GM19467 (cell line): Measurements from ENCODE around the gene FGFRL1.
"Not testable (repeated sequence)": the region's sequence is repeated elsewhere in the genome, so short reads cannot be mapped to it uniquely, and the experiment has no call there.

Source experiments
- ATAC-seq: cut with Tn5 transposase; IDR thresholded peaks from one replicate; pipeline ENCODE4 v1.9.1; 2021; ENCODE audit warnings: mild to moderate bottlenecking, moderate library complexity; ENCODE audit not compliant: unreplicated experiment

The FGFRL1 gene

GRCh38 chr4:1048773-1049590 is 37.6 kb downstream of the FGFRL1 start:
- no peak for ATAC-seq

- no peak for ATAC-seq
Measured at GRCh38 chr4:1049591-1049905, 38.1 kb downstream of the FGFRL1 start.

- no peak for ATAC-seq
Measured at GRCh38 chr4:1050486-1051213, 39.2 kb downstream of the FGFRL1 start.

- no peak for ATAC-seq
Measured at GRCh38 chr4:1051472-1051871, 40.0 kb downstream of the FGFRL1 start.

GRCh38 chr4:1052231-1052671 is 40.8 kb downstream of the FGFRL1 start:
- ATAC-seq = no peak

GRCh38 chr4:1053080-1053661 is 41.7 kb downstream of the FGFRL1 start:
- no peak for ATAC-seq

GRCh38 chr4:1053891-1054290 is 42.5 kb downstream of the FGFRL1 start:
- not testable (repeated sequence) for ATAC-seq

- ATAC-seq = not testable (repeated sequence)
Measured at GRCh38 chr4:1054696-1055242, 43.3 kb downstream of the FGFRL1 start.

GRCh38 chr4:1055243-1055701 is 43.8 kb downstream of the FGFRL1 start:
- ATAC-seq = not testable (repeated sequence)

GRCh38 chr4:1055721-1056590 is 44.5 kb downstream of the FGFRL1 start:
- ATAC-seq = peak; percentile 75

GRCh38 chr4:1056671-1057402 is 45.4 kb downstream of the FGFRL1 start:
- no peak for ATAC-seq

GRCh38 chr4:1057403-1057745 is 45.9 kb downstream of the FGFRL1 start:
- ATAC-seq = no peak

- ATAC-seq = no peak
Measured at GRCh38 chr4:1058198-1058996, 47.0 kb downstream of the FGFRL1 start.

GRCh38 chr4:1058997-1059665 is 47.7 kb downstream of the FGFRL1 start:
- ATAC-seq = no peak

- no peak for ATAC-seq
Measured at GRCh38 chr4:1060121-1060520, 48.7 kb downstream of the FGFRL1 start.

- ATAC-seq = no peak
Measured at GRCh38 chr4:1060621-1061020, 49.2 kb downstream of the FGFRL1 start.

GRCh38 chr4:1061056-1061700 is 49.8 kb downstream of the FGFRL1 start:
- no peak for ATAC-seq

GRCh38 chr4:1061760-1062159 is 50.3 kb downstream of the FGFRL1 start:
- no peak for ATAC-seq
